Mesenchymal stem cell (in vitro differentiated cells and primary cell): ENCODE data around the gene SMTNL1.

Source experiments
- DNase-seq: peaks from one replicate; pipeline ENCODE4 v3.0.0-alpha.2; 2013
- H2AFZ ChIP-seq: one replicate; pipeline ENCODE4 v1.6.1; 2013; ENCODE audit warnings: low read depth, mild to moderate bottlenecking, control low read depth, inconsistent platforms, low read length, moderate library complexity
- H2AK5ac ChIP-seq: 2 replicates; pipeline ENCODE4 v1.6.1; 2013; ENCODE audit warnings: low read length, moderate library complexity, mild to moderate bottlenecking, inconsistent platforms; ENCODE audit not compliant: severe bottlenecking
- H2BK120ac ChIP-seq: one replicate; pipeline ENCODE4 v1.6.1; 2013; ENCODE audit warnings: low read depth, mild to moderate bottlenecking, inconsistent platforms, low read length, moderate library complexity
- H2BK12ac ChIP-seq, 2 experiments: one replicate each; pipeline ENCODE4 v1.6.1; 2013; ENCODE audit warnings: inconsistent platforms in 2 of 2, low read length in 2 of 2, mild to moderate bottlenecking in 2 of 2, moderate library complexity in 2 of 2, control low read depth in 1 of 2
- H2BK15ac ChIP-seq: one replicate; pipeline ENCODE4 v1.6.1; 2013; ENCODE audit warnings: mild to moderate bottlenecking, low read depth, inconsistent platforms; ENCODE audit not compliant: poor library complexity, severe bottlenecking
- H2BK5ac ChIP-seq: 2 replicates; pipeline ENCODE4 v1.6.1; 2013; ENCODE audit warnings: low read depth, mild to moderate bottlenecking, low read length, control low read depth, inconsistent platforms; ENCODE audit not compliant: poor library complexity, severe bottlenecking
- H3K14ac ChIP-seq, 2 experiments: one replicate each; pipeline ENCODE4 v1.6.1; 2013; ENCODE audit warnings: inconsistent platforms in 2 of 2, low read length in 2 of 2, control low read depth in 1 of 2, mild to moderate bottlenecking in 1 of 2, moderate library complexity in 1 of 2
- H3K18ac ChIP-seq, 2 experiments: one replicate each; pipeline ENCODE4 v1.6.1; 2013; ENCODE audit warnings: inconsistent platforms in 2 of 2, low read length in 2 of 2, control low read depth in 1 of 2, low read depth in 1 of 2, mild to moderate bottlenecking in 1 of 2
- H3K23ac ChIP-seq, 2 experiments: one replicate each; pipeline ENCODE4 v1.6.1; 2013; ENCODE audit warnings: inconsistent platforms in 2 of 2, low read length in 2 of 2, mild to moderate bottlenecking in 2 of 2, moderate library complexity in 2 of 2, control low read depth in 1 of 2
- H3K27ac ChIP-seq: 2 replicates; pipeline ENCODE4 v1.5.1; 2013; ENCODE audit warnings: mild to moderate bottlenecking, moderate library complexity, low read length, control low read depth, inconsistent platforms; ENCODE audit not compliant: poor library complexity, severe bottlenecking
- H3K27me3 ChIP-seq, 2 experiments: 2 replicates each; pipeline versions ENCODE4 v1.6.1 to v1.7.0; 2013; ENCODE audit warnings: low read length in 2 of 2, mild to moderate bottlenecking in 2 of 2, moderate library complexity in 2 of 2, control low read depth in 1 of 2, inconsistent platforms in 1 of 2; ENCODE audit not compliant: control insufficient read depth in 1 of 2, insufficient read depth in 1 of 2
- H3K36me3 ChIP-seq, 2 experiments: 2 replicates each; pipeline versions ENCODE4 v1.6.1 to v1.7.0; 2013; ENCODE audit warnings: low read length in 2 of 2, control low read depth in 1 of 2, inconsistent platforms in 1 of 2, low read depth in 1 of 2, mild to moderate bottlenecking in 1 of 2; ENCODE audit not compliant: insufficient read depth in 2 of 2, control insufficient read depth in 1 of 2
- H3K4ac ChIP-seq, 2 experiments: one replicate each; pipeline ENCODE4 v1.6.1; 2013; ENCODE audit warnings: inconsistent platforms in 2 of 2, low read length in 2 of 2, mild to moderate bottlenecking in 2 of 2, moderate library complexity in 2 of 2, control low read depth in 1 of 2, low read depth in 1 of 2
- H3K4me1 ChIP-seq: 2 replicates; pipeline ENCODE4 v1.6.1; 2013; ENCODE audit warnings: low read depth, low read length, control low read depth; ENCODE audit not compliant: control insufficient read depth, insufficient read depth
- H3K4me2 ChIP-seq: 2 replicates; pipeline ENCODE4 v1.6.1; 2013; ENCODE audit warnings: low read length, mild to moderate bottlenecking, inconsistent platforms; ENCODE audit not compliant: poor library complexity, severe bottlenecking
- H3K4me3 ChIP-seq, 2 experiments: 2 replicates each; pipeline versions ENCODE4 v1.5.1 to v1.7.0; 2013; ENCODE audit warnings: low read length in 2 of 2, mild to moderate bottlenecking in 2 of 2, control low read depth in 1 of 2, low read depth in 1 of 2; ENCODE audit not compliant: insufficient read depth in 1 of 2
- H3K79me1 ChIP-seq: replicated peaks from 2 replicates; pipeline ENCODE4 v1.6.1; 2013; ENCODE audit warnings: mild to moderate bottlenecking, control low read depth, low read length, inconsistent platforms; ENCODE audit not compliant: poor library complexity, severe bottlenecking
- H3K9ac ChIP-seq: 2 replicates; pipeline ENCODE4 v1.7.0; 2013; ENCODE audit warnings: mild to moderate bottlenecking, low read length, moderate library complexity
- H3K9me3 ChIP-seq: 2 replicates; pipeline ENCODE4 v1.7.0; 2013; ENCODE audit warnings: mild to moderate bottlenecking, low read length; ENCODE audit not compliant: control insufficient read depth
- H4K8ac ChIP-seq: one replicate; pipeline ENCODE4 v1.6.1; 2013; ENCODE audit warnings: inconsistent platforms, mild to moderate bottlenecking, low read length, moderate library complexity
- H4K91ac ChIP-seq: one replicate; pipeline ENCODE4 v1.6.1; 2013; ENCODE audit warnings: mild to moderate bottlenecking, low read length, inconsistent platforms
- WGBS: methylation state at CpG from one replicate; pipeline ENCODE4 v1.1.7; 2013; ENCODE audit warnings: mixed read lengths; 5-methylcytosine and 5-hydroxymethylcytosine counted together

The SMTNL1 gene

GRCh38 chr11:57511741-57512430 is 25.5 kb upstream of the SMTNL1 start:
- Histone ChIP-seq H2BK5ac (no peak overlapping the region), H4K91ac (no peak overlapping the region), H3K4me2 (no peak overlapping the region), H2BK15ac (no peak overlapping the region), H2BK12ac (no peak overlapping the region), H3K4ac (no peak overlapping the region), H3K4me1 (peaks cover 14% of the 10 kb centered on the region), H3K23ac (no peak overlapping the region), H4K8ac (no peak overlapping the region), H2BK120ac (no peak overlapping the region), H3K9ac (no peak overlapping the region), H2AFZ (no peak overlapping the region), H3K18ac (no peak overlapping the region), H3K79me1 (no peaks in the 10 kb centered on the region), H3K36me3 (no peaks in the 10 kb centered on the region), H3K27ac (no peak overlapping the region), H3K4me3 (no peak overlapping the region), H3K27me3 (no peaks in the 10 kb centered on the region), H2AK5ac (no peak overlapping the region), H3K14ac (no peak overlapping the region), H3K9me3 (no peaks in the 10 kb centered on the region)
- no peak for DNase-seq
- 93% methylated on average over 6 of the region's 6 CpGs for WGBS

- H2BK12ac ChIP-seq, result no peak overlapping the region
- 93% methylated on average over 12 of the region's 12 CpGs for WGBS
- no peak overlapping the region for H3K27ac ChIP-seq
- no peak overlapping the region for H2AK5ac ChIP-seq
- no peak overlapping the region for H3K18ac ChIP-seq
- H2BK120ac ChIP-seq, result no peak overlapping the region
- H3K27me3 ChIP-seq, result no peaks in the 10 kb centered on the region
- H3K4ac ChIP-seq, result no peak overlapping the region
- no peak overlapping the region for H2BK5ac ChIP-seq
- no peak overlapping the region for H4K8ac ChIP-seq
- no peak overlapping the region for H3K4me3 ChIP-seq
- H3K23ac ChIP-seq, result no peak overlapping the region
- no peak overlapping the region for H2AFZ ChIP-seq
- no peak overlapping the region for H2BK15ac ChIP-seq
- no peaks in the 10 kb centered on the region for H3K36me3 ChIP-seq
- H3K9me3 ChIP-seq, result no peaks in the 10 kb centered on the region
- H4K91ac ChIP-seq, result no peak overlapping the region
- no peak overlapping the region for H3K9ac ChIP-seq
- H3K79me1 ChIP-seq, result no peaks in the 10 kb centered on the region
- no peak overlapping the region for H3K4me2 ChIP-seq
- H3K4me1 ChIP-seq, result peaks cover 14% of the 10 kb centered on the region
- H3K14ac ChIP-seq, result no peak overlapping the region
- no peak for DNase-seq
Measured at GRCh38 chr11:57512646-57513451, 24.5 kb upstream of the SMTNL1 start.

- H3K4me3 ChIP-seq, result peak overlapping the region in 1 of 2 experiments; percentile 84
- no peaks in the 10 kb centered on the region for H3K79me1 ChIP-seq
- WGBS, result 56% methylated on average over 1 of the region's 1 CpG
- no peak overlapping the region for H3K4me2 ChIP-seq
- H3K27me3 ChIP-seq, result no peaks in the 10 kb centered on the region
- no peak for DNase-seq
- no peak overlapping the region for H3K9ac ChIP-seq
- H3K36me3 ChIP-seq, result no peaks in the 10 kb centered on the region
- H2BK120ac ChIP-seq, result no peak overlapping the region
- no peak overlapping the region for H2BK12ac ChIP-seq
- H3K4me1 ChIP-seq, result peaks cover 14% of the 10 kb centered on the region
- H2BK5ac ChIP-seq, result no peak overlapping the region
- H3K14ac ChIP-seq, result no peak overlapping the region
- H4K8ac ChIP-seq, result no peak overlapping the region
- no peak overlapping the region for H3K27ac ChIP-seq
- no peak overlapping the region for H3K18ac ChIP-seq
- no peaks in the 10 kb centered on the region for H3K9me3 ChIP-seq
- H4K91ac ChIP-seq, result no peak overlapping the region
- no peak overlapping the region for H2AFZ ChIP-seq
- no peak overlapping the region for H2BK15ac ChIP-seq
- H3K4ac ChIP-seq, result no peak overlapping the region
- H3K23ac ChIP-seq, result no peak overlapping the region
- H2AK5ac ChIP-seq, result no peak overlapping the region
Measured at GRCh38 chr11:57513452-57513795, 24.0 kb upstream of the SMTNL1 start.

DNA sequence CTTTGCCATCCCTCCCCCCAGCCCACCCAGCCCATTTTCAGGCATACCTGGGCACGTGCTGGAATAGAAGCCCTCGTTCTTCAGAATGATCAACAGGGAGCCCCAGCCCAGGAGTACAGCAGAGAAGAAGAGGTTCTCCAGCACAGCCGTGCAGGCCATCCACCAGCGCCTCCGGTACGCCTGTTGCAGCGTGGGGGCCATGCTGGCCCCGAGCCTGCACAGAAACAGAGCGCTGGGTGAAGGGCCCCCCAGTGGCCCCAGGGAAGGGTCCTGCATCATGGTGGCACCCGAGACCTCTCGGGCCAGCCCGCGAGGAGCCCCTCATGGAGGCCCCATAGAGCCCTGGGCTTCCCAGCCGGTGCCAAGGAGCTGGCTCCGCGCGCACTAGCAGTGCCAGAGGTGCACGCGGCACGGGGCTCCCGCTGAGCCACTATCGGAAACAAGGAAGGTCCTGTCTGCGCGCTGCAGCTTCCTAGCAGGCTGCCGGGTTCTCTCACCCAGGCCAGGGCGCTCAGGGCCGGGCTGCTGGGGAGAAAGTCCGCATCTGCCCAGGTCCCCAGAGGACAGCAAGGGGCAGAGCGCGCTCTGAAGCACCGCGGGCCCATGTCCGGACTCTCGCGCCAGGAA is 23.4 kb upstream of the SMTNL1 start:
- Histone ChIP-seq H3K9me3 (no peaks in the 10 kb centered on the region), H2BK15ac (no peak overlapping the region), H3K4me3 (peak overlapping the region; percentile 72 to 84), H2AK5ac (no peak overlapping the region), H3K23ac (no peak overlapping the region), H3K18ac (peak overlapping the region; percentile 37 to 67), H3K79me1 (no peaks in the 10 kb centered on the region), H2BK12ac (peak overlapping the region in 1 of 2 experiments; percentile 15), H3K14ac (peak overlapping the region in 1 of 2 experiments; percentile 44), H2AFZ (peak overlapping the region; percentile 43), H2BK120ac (no peak overlapping the region), H3K4me1 (peaks cover 14% of the 10 kb centered on the region), H3K4me2 (peak overlapping the region; percentile 99), H2BK5ac (no peak overlapping the region), H3K4ac (no peak overlapping the region), H3K27ac (no peak overlapping the region), H4K91ac (no peak overlapping the region), H3K36me3 (no peaks in the 10 kb centered on the region), H3K27me3 (no peaks in the 10 kb centered on the region), H3K9ac (peak overlapping the region; percentile 91), H4K8ac (no peak overlapping the region)
- 14% methylated on average over 35 of the region's 35 CpGs for WGBS
- DNase-seq, result peak; percentile 39
